Immature natural killer cell (primary cell): ENCODE data around the gene CSTPP1. TPM values are rescaled to one million over a fixed set of nuclear protein-coding genes. Genes with fewer than 3 reads are reported as not detected.
"Not testable (repeated sequence)": the region's sequence is repeated elsewhere in the genome, so short reads cannot be mapped to it uniquely, and the experiment has no call there.

Source experiments
- DNase-seq, 3 donors: peaks; one replicate each; pipeline ENCODE4 v3.0.0; 2022; ENCODE audit warnings: mixed read lengths in 1 of 3
- H3K27ac Mint-ChIP-seq, 6 donors: one replicate each; pipeline ENCODE4 v1.8.0; 2020; ENCODE audit warnings: mixed read lengths in 6 of 6, mild to moderate bottlenecking in 5 of 6, inconsistent platforms in 4 of 6, moderate library complexity in 3 of 6
- H3K27me3 Mint-ChIP-seq, 3 donors: one replicate each; pipeline ENCODE4 v1.8.0; 2020 to 2021; ENCODE audit warnings: low read depth in 3 of 3, mild to moderate bottlenecking in 3 of 3, mixed read lengths in 3 of 3, moderate library complexity in 3 of 3, inconsistent platforms in 1 of 3
- H3K36me3 Mint-ChIP-seq, 3 donors: one replicate each; pipeline ENCODE4 v1.8.0; 2020; ENCODE audit warnings: mixed read lengths in 3 of 3, inconsistent platforms in 2 of 3, mild to moderate bottlenecking in 2 of 3
- H3K4me1 Mint-ChIP-seq, 2 donors: one replicate each; pipeline ENCODE4 v1.8.0; 2020; ENCODE audit warnings: inconsistent platforms in 2 of 2, mild to moderate bottlenecking in 2 of 2, mixed read lengths in 2 of 2, moderate library complexity in 1 of 2
- H3K4me3 Mint-ChIP-seq, 5 donors: one replicate each; pipeline ENCODE4 v1.8.0; 2020; ENCODE audit warnings: mild to moderate bottlenecking in 5 of 5, mixed read lengths in 5 of 5, inconsistent platforms in 3 of 5, moderate library complexity in 3 of 5
- H3K9me3 Mint-ChIP-seq, 6 donors: one replicate each; pipeline ENCODE4 v1.8.0; 2020; ENCODE audit warnings: mild to moderate bottlenecking in 6 of 6, mixed read lengths in 6 of 6, inconsistent platforms in 4 of 6, moderate library complexity in 3 of 6
- polyA plus RNA-seq, 3 donors: library from polyadenylated mRNA; unstranded; fragments of 300-500 nt; fragmentation: Illumina TruSeq; gene quantifications; one replicate each; pipeline ENCODE4 v1.2.3, GENCODE V29; 2021

The CSTPP1 gene
- polyA plus RNA-seq, 3 donors from 2014 or later: 13.2 to 24.1 (median 22.0) TPM

DNA sequence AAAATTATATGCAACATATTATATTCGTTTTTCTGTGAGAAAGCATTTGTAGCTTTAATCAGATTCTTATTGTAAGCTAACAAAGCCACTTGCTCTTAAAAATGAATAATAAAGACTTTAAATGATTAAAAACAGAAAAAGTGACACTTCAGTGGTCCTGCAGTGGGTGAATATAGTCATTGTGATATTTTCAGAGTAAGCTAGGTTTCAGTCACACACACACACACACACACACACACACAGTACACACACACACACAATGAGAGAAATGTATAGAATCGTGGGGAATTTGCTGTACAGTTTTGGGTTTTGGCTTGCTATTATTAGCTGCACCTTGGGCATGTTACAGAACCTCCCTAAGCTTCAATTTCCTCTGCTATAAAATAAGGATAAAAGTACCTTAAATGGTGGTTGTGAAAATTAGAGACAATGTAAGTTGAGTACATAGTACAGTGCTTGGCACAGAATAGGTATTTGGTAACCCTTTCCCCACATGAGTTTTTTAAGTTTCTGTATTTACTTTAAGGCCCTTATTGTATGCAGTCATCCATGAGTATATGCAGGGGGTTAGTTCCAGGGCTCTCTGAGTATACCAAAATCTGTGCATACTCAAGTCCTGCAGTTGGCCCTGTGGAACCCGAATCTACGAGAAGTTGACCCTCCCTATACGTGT lies 39.8 kb downstream of the CSTPP1 start:
- H3K4me1 Mint-ChIP-seq: peaks cover 2 to 11% of the 10 kb centered on the region in 2 donors
- no peaks in the 10 kb centered on the region for H3K36me3 Mint-ChIP-seq
- no peak for DNase-seq
- no peak overlapping the region for H3K4me3 Mint-ChIP-seq
- H3K9me3 Mint-ChIP-seq: no peaks in the 10 kb centered on the region
- H3K27me3 Mint-ChIP-seq: no peaks in the 10 kb centered on the region
- no peak overlapping the region for H3K27ac Mint-ChIP-seq

DNA sequence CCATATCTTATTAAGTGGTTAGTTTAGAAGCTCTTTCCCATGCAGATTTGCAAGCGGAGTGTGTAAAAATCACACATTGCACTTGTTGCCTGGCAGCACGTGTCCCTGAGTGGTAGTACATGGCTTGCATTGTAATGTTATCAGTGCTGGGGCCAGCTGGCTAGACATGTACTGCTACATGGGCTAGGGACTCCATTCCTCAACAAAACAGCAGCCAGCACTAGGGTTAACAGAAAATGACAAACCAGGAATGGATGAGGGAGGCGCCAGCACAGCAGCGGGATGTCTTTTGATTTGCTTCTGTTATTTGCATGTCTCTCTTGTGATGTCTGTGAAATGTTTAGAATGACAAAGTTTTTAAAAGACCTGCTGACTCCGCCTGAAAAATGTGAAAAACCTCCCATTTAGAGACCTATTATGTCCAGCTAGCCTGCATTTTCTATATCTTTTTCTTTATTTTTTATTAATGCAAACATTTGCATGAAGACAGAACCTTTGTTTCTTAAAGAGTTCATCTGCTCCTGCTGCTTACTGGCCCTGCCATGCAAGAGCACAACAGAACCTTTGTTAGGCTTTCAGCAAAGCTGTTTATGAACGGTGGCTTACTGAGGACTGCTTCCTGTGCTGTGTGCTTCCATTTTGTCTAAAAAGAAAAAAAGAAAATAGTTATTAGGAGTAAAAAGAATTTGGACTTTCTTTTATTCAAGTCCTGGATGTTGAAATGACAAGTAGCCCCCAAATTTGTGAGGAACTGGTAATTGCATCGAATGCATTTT lies 40.7 kb downstream of the CSTPP1 start:
- no peak for DNase-seq
- no peak overlapping the region for H3K4me3 Mint-ChIP-seq
- peaks cover 0 to 4% (median 0%) of the 10 kb centered on the region in 3 donors for H3K36me3 Mint-ChIP-seq
- no peaks in the 10 kb centered on the region for H3K27me3 Mint-ChIP-seq
- H3K27ac Mint-ChIP-seq: no peak overlapping the region
- H3K4me1 Mint-ChIP-seq: peaks cover 6 to 17% of the 10 kb centered on the region in 2 donors
- H3K9me3 Mint-ChIP-seq: no peaks in the 10 kb centered on the region

DNA sequence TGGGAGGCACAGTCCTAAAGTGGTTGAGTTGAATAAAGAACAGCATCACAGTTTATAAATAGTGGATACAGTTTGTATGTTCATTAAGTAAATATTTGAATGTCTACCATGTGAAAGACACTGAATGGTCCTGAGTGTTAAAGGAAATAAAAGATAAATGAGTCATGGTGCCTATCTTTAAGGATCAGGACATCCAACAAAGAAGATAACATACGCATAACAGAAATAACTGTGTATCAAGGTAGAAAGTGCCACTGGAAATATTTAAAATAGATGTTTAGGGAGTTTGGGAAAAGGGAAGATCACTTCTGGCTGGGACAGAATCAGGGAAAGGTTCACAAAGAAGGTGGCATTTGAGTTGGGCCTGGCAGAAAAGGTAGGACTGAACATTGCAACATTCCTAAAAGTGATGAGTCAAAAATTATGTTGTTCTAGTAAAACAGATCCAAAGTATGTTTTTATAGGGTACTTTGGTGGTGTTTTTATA lies 41.5 kb downstream of the CSTPP1 start:
- no peak for DNase-seq
- peaks cover 0 to 4% (median 0%) of the 10 kb centered on the region in 3 donors for H3K36me3 Mint-ChIP-seq
- H3K4me3 Mint-ChIP-seq: no peak overlapping the region
- no peak overlapping the region for H3K27ac Mint-ChIP-seq
- peaks cover 6 to 17% of the 10 kb centered on the region in 2 donors for H3K4me1 Mint-ChIP-seq
- H3K27me3 Mint-ChIP-seq: no peaks in the 10 kb centered on the region
- H3K9me3 Mint-ChIP-seq: no peaks in the 10 kb centered on the region

DNA sequence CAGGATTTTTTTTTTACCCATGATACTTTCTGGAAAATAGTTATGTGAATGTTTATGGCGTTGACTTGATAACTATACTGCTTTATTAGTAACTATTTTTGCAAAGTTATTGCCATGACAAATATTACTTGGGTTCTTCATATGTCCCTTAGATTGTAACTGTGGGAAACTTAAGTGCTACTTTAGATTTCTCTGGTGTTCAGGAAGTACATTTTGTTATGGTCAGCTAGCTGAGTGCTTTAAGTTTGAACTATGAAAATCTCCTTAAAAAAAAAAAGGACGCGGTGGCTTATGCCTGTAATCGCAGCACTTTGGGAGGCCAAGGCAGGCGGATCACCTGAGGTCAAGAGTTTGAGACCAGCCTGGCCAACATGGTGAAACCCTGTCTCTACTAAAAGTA lies 42.8 kb downstream of the CSTPP1 start:
- Mint-ChIP-seq H3K27me3 (no peaks in the 10 kb centered on the region), H3K36me3 (peaks cover 0 to 4% (median 0%) of the 10 kb centered on the region in 3 donors), H3K4me1 (peaks cover 6 to 17% of the 10 kb centered on the region in 2 donors), H3K9me3 (no peaks in the 10 kb centered on the region), H3K27ac (no peak overlapping the region), H3K4me3 (no peak overlapping the region)
- no peak for DNase-seq

DNA sequence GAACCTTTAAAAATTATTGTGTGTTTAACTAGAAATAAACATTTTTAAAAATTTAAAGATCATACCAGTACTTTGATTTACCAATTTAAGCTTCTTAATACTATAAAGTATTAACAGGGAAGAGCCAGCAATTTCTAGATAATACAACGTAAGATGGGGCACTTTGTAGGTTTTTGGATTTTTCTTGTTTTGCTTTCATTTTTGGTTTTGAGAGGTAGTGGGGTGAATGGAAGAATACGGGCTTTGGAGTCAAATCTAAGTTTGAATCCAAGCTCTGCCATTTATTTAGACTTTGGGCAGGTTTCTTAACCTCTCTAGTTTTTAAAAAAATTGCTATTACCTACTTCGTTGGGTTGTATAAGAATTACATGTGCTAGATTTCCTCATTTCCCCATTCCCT lies 44.9 kb downstream of the CSTPP1 start:
- peak overlapping the region; percentile 2 to 85 (median 20) for H3K27ac Mint-ChIP-seq
- peaks cover 6 to 17% of the 10 kb centered on the region in 2 donors for H3K4me1 Mint-ChIP-seq
- H3K9me3 Mint-ChIP-seq: no peaks in the 10 kb centered on the region
- no peaks in the 10 kb centered on the region for H3K27me3 Mint-ChIP-seq
- H3K36me3 Mint-ChIP-seq: peaks cover 0 to 4% (median 0%) of the 10 kb centered on the region in 3 donors
- peak; percentile 3 to 20 (median 5) for DNase-seq
- peak overlapping the region; percentile 68 to 92 (median 79) for H3K4me3 Mint-ChIP-seq

DNA sequence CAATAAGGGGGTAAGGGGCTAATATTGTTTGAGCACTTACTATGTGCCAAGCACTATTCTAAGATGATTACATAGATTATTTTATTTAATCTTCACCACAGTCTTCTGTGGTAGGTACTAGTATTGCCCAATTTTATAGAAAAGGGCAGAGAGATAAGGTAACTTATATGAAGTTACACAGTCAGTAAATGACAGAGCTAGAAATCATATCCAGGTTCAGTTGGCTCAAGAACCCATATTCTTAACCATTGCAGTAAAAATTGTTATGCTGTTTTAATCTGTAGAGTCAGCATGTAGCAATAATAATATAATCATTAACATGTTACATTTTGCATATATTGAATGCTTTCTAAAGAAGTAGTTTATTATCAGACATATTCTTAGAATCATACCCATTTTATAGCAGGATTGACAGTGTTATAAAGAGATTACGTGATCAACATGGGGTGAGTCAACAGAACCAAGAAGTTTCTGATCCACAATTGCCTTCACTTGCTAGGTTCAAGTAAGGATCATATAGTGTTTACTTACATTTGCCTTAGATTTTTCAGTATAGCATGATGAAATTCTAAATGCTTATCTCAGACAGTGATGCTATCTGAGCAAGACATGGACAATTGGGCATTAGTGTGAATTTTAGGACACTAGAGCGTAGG lies 46.4 kb downstream of the CSTPP1 start:
- H3K9me3 Mint-ChIP-seq: no peaks in the 10 kb centered on the region
- no peak for DNase-seq
- peaks cover 6 to 17% of the 10 kb centered on the region in 2 donors for H3K4me1 Mint-ChIP-seq
- no peaks in the 10 kb centered on the region for H3K27me3 Mint-ChIP-seq
- no peak overlapping the region for H3K4me3 Mint-ChIP-seq
- peaks cover 0 to 16% (median 4%) of the 10 kb centered on the region in 3 donors for H3K36me3 Mint-ChIP-seq
- no peak overlapping the region for H3K27ac Mint-ChIP-seq

DNA sequence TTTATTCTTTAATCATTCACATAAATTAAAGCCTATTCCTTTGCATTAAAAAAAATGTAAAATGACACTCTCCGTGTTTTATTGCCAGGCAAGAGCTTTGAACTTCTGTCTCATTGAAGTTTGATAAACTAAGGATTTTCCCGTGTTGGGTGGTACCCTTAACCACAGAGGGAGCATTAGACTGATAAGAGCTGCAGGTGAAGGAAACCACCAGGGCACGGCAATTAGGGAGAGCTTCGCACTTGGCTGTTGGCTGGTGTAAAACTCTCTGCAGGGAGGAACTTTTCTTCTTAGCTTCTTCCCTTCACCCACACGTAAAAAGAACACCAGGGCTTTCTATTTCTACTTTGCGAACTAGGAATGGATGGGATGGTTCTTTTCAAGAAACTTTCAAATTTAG lies 47.0 kb downstream of the CSTPP1 start:
- Mint-ChIP-seq H3K36me3 (peaks cover 0 to 21% (median 9%) of the 10 kb centered on the region in 3 donors), H3K27ac (no peak overlapping the region), H3K27me3 (no peaks in the 10 kb centered on the region), H3K4me3 (no peak overlapping the region), H3K4me1 (peaks cover 6 to 17% of the 10 kb centered on the region in 2 donors), H3K9me3 (no peaks in the 10 kb centered on the region)
- DNase-seq: no peak

DNA sequence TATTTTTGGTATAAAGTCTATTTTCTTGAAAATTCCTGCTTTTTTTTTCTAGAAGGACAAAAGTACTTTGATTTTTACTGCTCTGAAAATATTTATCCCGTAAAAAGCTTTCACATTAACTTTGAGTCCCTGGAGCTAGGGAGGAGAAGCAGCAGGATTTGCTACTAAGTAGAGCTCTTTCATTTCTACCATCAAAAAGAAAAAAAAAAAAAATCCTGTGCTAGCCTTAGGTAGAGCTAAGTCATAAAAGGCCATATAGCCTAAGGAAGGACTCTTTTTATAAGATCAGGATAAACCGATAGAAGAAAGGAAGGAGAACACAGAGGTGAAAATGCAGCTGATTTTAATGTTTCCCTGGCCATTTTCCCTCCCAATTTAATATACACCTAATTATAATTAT lies 48.0 kb downstream of the CSTPP1 start:
- H3K27ac Mint-ChIP-seq: no peak overlapping the region
- DNase-seq: no peak
- peaks cover 6 to 17% of the 10 kb centered on the region in 2 donors for H3K4me1 Mint-ChIP-seq
- no peaks in the 10 kb centered on the region for H3K27me3 Mint-ChIP-seq
- H3K4me3 Mint-ChIP-seq: no peak overlapping the region
- H3K9me3 Mint-ChIP-seq: no peaks in the 10 kb centered on the region
- peaks cover 1 to 22% (median 9%) of the 10 kb centered on the region in 3 donors for H3K36me3 Mint-ChIP-seq

DNA sequence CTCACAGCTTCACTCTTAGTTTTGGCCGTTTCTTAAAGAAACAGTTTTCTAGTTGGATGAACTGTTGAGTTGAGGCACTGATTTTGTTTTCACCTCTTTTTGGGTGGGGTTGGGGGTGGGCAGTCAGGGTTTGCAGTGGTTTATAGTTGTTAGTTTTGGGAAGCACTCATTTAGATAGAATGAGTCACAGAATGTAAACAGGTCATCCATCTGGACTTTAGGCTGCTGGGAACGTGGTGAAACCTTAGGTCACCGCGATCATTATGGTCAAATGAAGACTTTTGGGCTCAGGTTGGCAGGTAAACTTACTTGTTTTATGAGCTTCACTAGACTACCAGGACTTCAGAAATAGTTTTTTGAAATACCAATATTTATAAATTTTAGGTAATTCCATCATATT lies 48.4 kb downstream of the CSTPP1 start:
- Mint-ChIP-seq H3K4me1 (peaks cover 6 to 17% of the 10 kb centered on the region in 2 donors), H3K4me3 (no peak overlapping the region), H3K9me3 (no peaks in the 10 kb centered on the region), H3K27me3 (no peaks in the 10 kb centered on the region), H3K27ac (no peak overlapping the region), H3K36me3 (peaks cover 5 to 26% (median 13%) of the 10 kb centered on the region in 3 donors)
- DNase-seq: no peak

DNA sequence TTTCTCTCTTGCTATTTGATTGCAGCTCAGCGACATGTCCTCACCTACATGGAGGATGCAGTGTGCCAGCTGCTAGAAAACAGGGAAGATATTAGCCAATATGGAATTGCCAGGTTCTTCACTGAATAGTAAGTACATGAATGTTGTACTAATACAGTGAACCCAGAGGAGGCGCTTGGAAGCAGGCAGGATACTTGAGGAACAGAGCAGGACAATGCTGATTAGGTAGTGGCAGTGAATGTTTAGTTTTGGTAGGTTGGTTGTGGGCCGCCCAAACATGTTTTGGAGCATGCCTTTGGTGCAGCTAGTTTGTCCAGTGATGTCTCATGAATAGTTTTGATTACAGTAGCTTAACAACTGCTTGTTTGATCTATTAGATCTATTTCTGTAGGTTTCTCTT lies 50.6 kb downstream of the CSTPP1 start:
- DNase-seq: no peak
- no peaks in the 10 kb centered on the region for H3K27me3 Mint-ChIP-seq
- H3K27ac Mint-ChIP-seq: no peak overlapping the region
- H3K9me3 Mint-ChIP-seq: no peaks in the 10 kb centered on the region
- peaks cover 5 to 36% (median 15%) of the 10 kb centered on the region in 3 donors for H3K36me3 Mint-ChIP-seq
- H3K4me3 Mint-ChIP-seq: no peak overlapping the region
- H3K4me1 Mint-ChIP-seq: no peaks in the 10 kb centered on the region

DNA sequence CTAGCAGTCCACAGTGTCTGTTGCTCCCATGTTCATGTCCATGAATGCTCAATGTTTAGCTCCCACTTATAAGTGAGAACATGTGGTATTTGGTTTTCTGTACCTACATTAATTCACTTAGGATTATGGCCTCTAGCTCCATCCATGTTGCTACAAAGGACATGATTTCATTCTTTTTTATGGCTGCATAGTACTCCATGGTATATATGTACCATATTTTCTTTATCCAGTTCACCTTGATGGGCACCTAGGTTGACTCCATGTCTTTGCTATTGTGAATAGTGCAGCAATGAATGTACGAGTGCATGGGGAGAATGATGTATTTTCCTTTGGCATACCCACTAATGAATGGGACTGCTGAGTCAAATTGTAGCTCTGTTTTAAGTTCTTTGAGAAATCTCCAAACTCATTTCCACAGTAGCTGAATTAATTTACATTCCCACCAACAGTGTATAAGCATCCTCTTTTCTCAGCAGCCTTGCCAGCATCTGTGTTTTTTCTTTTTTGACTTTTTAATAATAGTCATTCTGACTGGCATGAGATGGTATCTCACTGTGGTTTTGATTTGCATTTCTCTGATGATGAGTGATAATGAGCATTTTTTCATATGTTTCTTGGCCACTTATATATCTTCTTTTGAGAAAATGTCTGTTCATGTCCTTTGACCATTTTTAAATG lies 53.4 kb downstream of the CSTPP1 start:
- not testable (repeated sequence) for H3K9me3 Mint-ChIP-seq, DNase-seq
- H3K36me3 Mint-ChIP-seq: peaks cover 5 to 47% (median 26%) of the 10 kb centered on the region in 3 donors

DNA sequence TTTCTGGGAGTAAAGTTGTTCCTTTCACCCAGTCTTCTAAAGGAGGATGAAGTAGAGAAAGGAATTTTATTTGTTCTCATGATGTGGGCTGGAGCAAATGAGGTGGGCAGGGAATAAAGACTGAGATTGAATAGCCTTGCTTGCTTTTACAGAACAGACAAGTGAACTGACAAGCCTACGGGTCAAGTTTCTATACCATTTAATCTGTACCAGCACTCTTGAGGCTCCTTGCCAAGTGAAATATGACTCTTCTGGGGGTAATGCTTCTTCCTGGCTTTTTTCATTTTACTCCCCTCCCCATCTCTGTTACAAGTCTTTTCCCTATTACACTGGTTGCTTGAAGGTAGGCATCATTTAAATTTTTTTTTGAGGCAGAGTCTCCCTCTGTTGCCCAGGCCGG lies 54.8 kb downstream of the CSTPP1 start:
- Mint-ChIP-seq H3K27ac (no peak overlapping the region), H3K4me3 (no peak overlapping the region), H3K27me3 (no peaks in the 10 kb centered on the region), H3K4me1 (no peaks in the 10 kb centered on the region), H3K9me3 (no peaks in the 10 kb centered on the region), H3K36me3 (peaks cover 5 to 55% (median 29%) of the 10 kb centered on the region in 3 donors)
- DNase-seq: no peak

More for the DNA sequence above, 53.4 kb downstream of the CSTPP1 start:
- not testable (repeated sequence) for H3K27me3 Mint-ChIP-seq, H3K4me3 Mint-ChIP-seq, H3K4me1 Mint-ChIP-seq, H3K27ac Mint-ChIP-seq

DNA sequence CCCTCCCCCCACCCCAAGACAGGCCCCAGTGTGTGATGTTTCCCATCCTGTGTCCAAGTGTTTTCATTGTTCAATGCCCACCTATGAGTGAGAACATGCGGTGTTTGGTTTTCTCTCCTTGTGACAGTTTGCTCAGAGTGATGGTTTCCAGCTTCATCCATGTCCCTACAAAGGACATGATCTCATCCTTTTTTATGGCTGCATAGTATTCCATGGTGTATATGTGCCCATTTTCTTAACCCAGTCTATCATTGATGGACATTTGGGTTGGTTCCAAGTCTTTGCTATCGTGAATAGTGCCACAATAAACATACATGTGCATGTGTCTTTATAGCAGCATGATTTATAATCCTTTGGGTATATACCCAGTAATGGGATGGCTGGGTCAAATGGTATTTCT lies 55.8 kb downstream of the CSTPP1 start:
- not testable (repeated sequence) for H3K27me3 Mint-ChIP-seq, DNase-seq, H3K27ac Mint-ChIP-seq, H3K4me3 Mint-ChIP-seq, H3K9me3 Mint-ChIP-seq, H3K4me1 Mint-ChIP-seq
- H3K36me3 Mint-ChIP-seq: peaks cover 9 to 48% (median 35%) of the 10 kb centered on the region in 3 donors
